Measurements from ENCODE around the gene HNRNPA3.

HNRNPA3 gene

GRCh38 chr2:177212106-177212890, at the start of gene HNRNPA3:
Gene HNRNPA3, plus strand, starts transcription at chr2:177212794. Its CDS starts 6 bp downstream, at chr2:177212800.
- Histone ChIP-seq H3K27me3 (ENCODE audit: control insufficient read depth in 1 of 2, insufficient read depth in 2 of 2, low read length in 2 of 2) (no peaks in the 10 kb centered on the region), H3K36me3 (ENCODE audit: insufficient read depth, low read length) (peaks cover 26% of the 10 kb centered on the region), H3K4me3 (ENCODE audit: low read depth in 1 of 2, low read length in 2 of 2) (peak within 1 kb of the TSS; percentile 82 to 98), H3K4me1 (ENCODE audit: insufficient read depth, low read length) (peaks cover 35% of the 10 kb centered on the region), H3K9me3 (ENCODE audit: low read length) (no peaks in the 10 kb centered on the region), H3K9ac (ENCODE audit: low read length) (peak within 1 kb of the TSS; percentile 97), H3K27ac (ENCODE audit: low read depth, low read length) (peak within 1 kb of the TSS; percentile 95)

DNA sequence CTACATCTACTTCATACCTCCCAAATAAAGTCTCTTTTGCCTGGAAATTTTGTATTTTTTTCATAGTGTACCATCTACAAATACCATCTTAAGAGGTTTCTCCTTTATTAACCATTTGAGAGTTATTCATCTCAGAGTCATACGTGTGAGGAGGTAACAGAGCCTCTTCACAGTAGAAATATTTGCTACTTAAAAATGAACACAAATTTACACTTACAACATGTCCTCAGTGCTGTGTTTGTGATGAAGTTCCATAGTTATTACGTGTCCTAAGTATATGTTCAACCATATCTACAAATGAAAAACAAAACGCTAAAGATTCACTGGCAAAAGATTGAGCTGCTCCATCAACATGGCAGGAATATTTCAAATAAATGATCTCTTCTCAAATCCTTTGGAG, 48.5 kb upstream of the HNRNPA3 start:
- Histone ChIP-seq H3K27me3 (ENCODE audit: control insufficient read depth in 1 of 2, insufficient read depth in 2 of 2, low read length in 2 of 2) (no peaks in the 10 kb centered on the region), H3K4me1 (ENCODE audit: insufficient read depth, low read length) (peaks cover 23% of the 10 kb centered on the region), H3K4me3 (ENCODE audit: low read depth in 1 of 2, low read length in 2 of 2) (peak overlapping the region in 1 of 2 donors; percentile 45), H3K36me3 (ENCODE audit: insufficient read depth, low read length) (no peaks in the 10 kb centered on the region), H3K27ac (ENCODE audit: low read depth, low read length) (peak overlapping the region; percentile 81), H3K9me3 (ENCODE audit: low read length) (no peaks in the 10 kb centered on the region), H3K9ac (ENCODE audit: low read length) (peak overlapping the region; percentile 45)

DNA sequence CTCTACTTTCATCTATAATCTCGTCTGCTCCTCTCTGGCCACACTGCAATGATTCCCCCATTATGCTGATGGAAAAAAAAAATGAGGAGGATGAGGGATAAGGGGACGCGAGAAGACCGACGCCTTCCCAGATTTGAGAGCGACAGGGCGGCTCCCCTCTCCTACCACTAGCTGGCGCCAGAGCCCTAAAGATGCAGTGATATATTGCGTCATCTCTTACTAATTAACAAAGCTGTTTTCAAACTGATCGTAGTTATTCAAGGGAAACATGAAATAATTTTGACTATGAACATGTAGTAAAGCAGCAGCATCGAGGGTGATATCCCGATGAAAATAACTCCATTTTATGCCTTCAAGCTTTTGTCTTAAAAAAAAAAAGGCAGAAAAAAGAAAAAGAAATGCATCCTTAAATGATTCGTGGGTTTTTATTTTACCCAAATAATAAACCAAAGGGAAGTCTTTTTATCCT, 48.0 kb upstream of the HNRNPA3 start:
- peak overlapping the region; percentile 28 to 45 for H3K4me3 ChIP-seq (ENCODE audit: low read depth in 1 of 2, low read length in 2 of 2)
- H3K36me3 ChIP-seq (ENCODE audit: insufficient read depth, low read length) = no peaks in the 10 kb centered on the region
- peaks cover 23% of the 10 kb centered on the region for H3K4me1 ChIP-seq (ENCODE audit: insufficient read depth, low read length)
- no peaks in the 10 kb centered on the region for H3K27me3 ChIP-seq (ENCODE audit: control insufficient read depth in 1 of 2, insufficient read depth in 2 of 2, low read length in 2 of 2)
- H3K9me3 ChIP-seq (ENCODE audit: low read length) = no peaks in the 10 kb centered on the region
- H3K27ac ChIP-seq (ENCODE audit: low read depth, low read length) = peak overlapping the region; percentile 81
- H3K9ac ChIP-seq (ENCODE audit: low read length) = peak overlapping the region; percentile 45

GRCh38 chr2:177165061-177165583, 47.5 kb upstream of the HNRNPA3 start:
- H3K4me3 ChIP-seq (ENCODE audit: low read depth in 1 of 2, low read length in 2 of 2) = peak overlapping the region; percentile 28 to 45

DNA sequence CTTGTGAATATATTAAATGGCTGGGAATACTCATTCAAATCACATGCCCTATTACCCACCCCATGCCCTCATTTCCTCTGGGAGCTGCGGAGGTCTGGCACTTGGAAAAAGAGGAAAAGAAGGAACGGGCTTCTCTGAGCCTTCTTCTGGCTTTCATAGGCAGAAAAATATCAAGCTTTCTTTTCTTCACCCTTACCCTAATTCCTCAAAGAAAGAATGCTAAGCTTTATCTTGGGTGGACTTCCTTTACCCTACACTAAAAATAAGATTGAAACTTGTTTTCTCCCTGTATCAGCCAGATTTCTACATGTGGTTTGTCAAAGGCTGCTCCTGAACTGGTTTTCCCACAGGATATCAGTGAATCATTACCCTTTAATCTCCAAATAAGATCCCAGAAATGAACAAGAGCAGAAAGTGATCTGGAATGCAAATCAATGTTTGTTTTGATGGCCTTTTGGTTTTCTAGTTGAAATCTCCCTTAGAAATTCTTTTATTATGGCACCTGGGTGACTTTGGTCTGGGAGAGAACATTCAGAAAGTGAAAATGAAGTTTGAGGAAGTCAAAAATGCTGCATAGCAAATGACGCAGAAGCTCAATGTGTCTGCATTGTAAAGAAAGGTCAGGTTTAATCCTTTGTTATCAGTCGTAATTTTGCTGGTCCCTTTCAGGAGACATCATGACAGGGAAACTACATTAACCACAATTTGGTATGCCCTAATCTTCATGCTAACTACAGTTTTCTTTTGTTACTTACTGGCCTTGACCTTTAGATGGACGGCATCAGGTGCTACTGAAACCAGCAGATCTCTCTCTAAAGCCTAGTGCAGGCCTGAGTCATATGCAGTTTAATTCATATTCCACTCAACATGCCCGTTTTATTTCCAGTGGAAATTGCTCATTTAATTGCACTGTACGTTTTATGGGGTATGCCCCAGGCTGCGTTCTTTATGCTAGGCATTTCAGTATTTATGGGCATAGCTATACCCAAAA, 46.6 kb upstream of the HNRNPA3 start:
- peaks cover 30% of the 10 kb centered on the region for H3K4me1 ChIP-seq (ENCODE audit: insufficient read depth, low read length)
- H3K36me3 ChIP-seq (ENCODE audit: insufficient read depth, low read length) = no peaks in the 10 kb centered on the region
- H3K27me3 ChIP-seq (ENCODE audit: control insufficient read depth in 1 of 2, insufficient read depth in 2 of 2, low read length in 2 of 2) = no peaks in the 10 kb centered on the region
- H3K9me3 ChIP-seq (ENCODE audit: low read length) = no peaks in the 10 kb centered on the region
- peak overlapping the region in 1 of 2 donors; percentile 44 for H3K4me3 ChIP-seq (ENCODE audit: low read depth in 1 of 2, low read length in 2 of 2)
- H3K9ac ChIP-seq (ENCODE audit: low read length) = no peak overlapping the region
- H3K27ac ChIP-seq (ENCODE audit: low read depth, low read length) = peak overlapping the region; percentile 81

More at GRCh38 chr2:177165061-177165583, 47.5 kb upstream of the HNRNPA3 start:
- Histone ChIP-seq H3K27me3 (ENCODE audit: control insufficient read depth in 1 of 2, insufficient read depth in 2 of 2, low read length in 2 of 2) (no peaks in the 10 kb centered on the region), H3K27ac (ENCODE audit: low read depth, low read length) (peak overlapping the region; percentile 81), H3K4me1 (ENCODE audit: insufficient read depth, low read length) (peaks cover 24% of the 10 kb centered on the region), H3K9ac (ENCODE audit: low read length) (peak overlapping the region; percentile 45), H3K36me3 (ENCODE audit: insufficient read depth, low read length) (no peaks in the 10 kb centered on the region), H3K9me3 (ENCODE audit: low read length) (no peaks in the 10 kb centered on the region)

- H3K4me1 ChIP-seq (ENCODE audit: insufficient read depth, low read length) = peaks cover 20% of the 10 kb centered on the region
Observed at GRCh38 chr2:177169810-177170514, 42.6 kb upstream of the HNRNPA3 start.

GRCh38 chr2:177171418-177171865, 41.2 kb upstream of the HNRNPA3 start:
- H3K27ac ChIP-seq (ENCODE audit: low read depth, low read length) = no peak overlapping the region

More at GRCh38 chr2:177169810-177170514, 42.6 kb upstream of the HNRNPA3 start:
- Histone ChIP-seq H3K9ac (ENCODE audit: low read length) (no peak overlapping the region), H3K4me3 (ENCODE audit: low read depth in 1 of 2, low read length in 2 of 2) (no peak overlapping the region), H3K27me3 (ENCODE audit: control insufficient read depth in 1 of 2, insufficient read depth in 2 of 2, low read length in 2 of 2) (no peaks in the 10 kb centered on the region), H3K9me3 (ENCODE audit: low read length) (no peaks in the 10 kb centered on the region), H3K36me3 (ENCODE audit: insufficient read depth, low read length) (no peaks in the 10 kb centered on the region), H3K27ac (ENCODE audit: low read depth, low read length) (no peak overlapping the region)

GRCh38 chr2:177172034-177172880, 40.3 kb upstream of the HNRNPA3 start:
- H3K9ac ChIP-seq (ENCODE audit: low read length) = no peak overlapping the region
- H3K4me3 ChIP-seq (ENCODE audit: low read depth in 1 of 2, low read length in 2 of 2) = no peak overlapping the region
- no peak overlapping the region for H3K27ac ChIP-seq (ENCODE audit: low read depth, low read length)
- no peaks in the 10 kb centered on the region for H3K9me3 ChIP-seq (ENCODE audit: low read length)
- no peaks in the 10 kb centered on the region for H3K36me3 ChIP-seq (ENCODE audit: insufficient read depth, low read length)
- no peaks in the 10 kb centered on the region for H3K27me3 ChIP-seq (ENCODE audit: control insufficient read depth in 1 of 2, insufficient read depth in 2 of 2, low read length in 2 of 2)
- peaks cover 7% of the 10 kb centered on the region for H3K4me1 ChIP-seq (ENCODE audit: insufficient read depth, low read length)

More at GRCh38 chr2:177171418-177171865, 41.2 kb upstream of the HNRNPA3 start:
- H3K4me3 ChIP-seq (ENCODE audit: low read depth in 1 of 2, low read length in 2 of 2) = no peak overlapping the region
- no peak overlapping the region for H3K9ac ChIP-seq (ENCODE audit: low read length)
- H3K9me3 ChIP-seq (ENCODE audit: low read length) = no peaks in the 10 kb centered on the region
- H3K4me1 ChIP-seq (ENCODE audit: insufficient read depth, low read length) = peaks cover 7% of the 10 kb centered on the region
- no peaks in the 10 kb centered on the region for H3K27me3 ChIP-seq (ENCODE audit: control insufficient read depth in 1 of 2, insufficient read depth in 2 of 2, low read length in 2 of 2)
- no peaks in the 10 kb centered on the region for H3K36me3 ChIP-seq (ENCODE audit: insufficient read depth, low read length)

DNA sequence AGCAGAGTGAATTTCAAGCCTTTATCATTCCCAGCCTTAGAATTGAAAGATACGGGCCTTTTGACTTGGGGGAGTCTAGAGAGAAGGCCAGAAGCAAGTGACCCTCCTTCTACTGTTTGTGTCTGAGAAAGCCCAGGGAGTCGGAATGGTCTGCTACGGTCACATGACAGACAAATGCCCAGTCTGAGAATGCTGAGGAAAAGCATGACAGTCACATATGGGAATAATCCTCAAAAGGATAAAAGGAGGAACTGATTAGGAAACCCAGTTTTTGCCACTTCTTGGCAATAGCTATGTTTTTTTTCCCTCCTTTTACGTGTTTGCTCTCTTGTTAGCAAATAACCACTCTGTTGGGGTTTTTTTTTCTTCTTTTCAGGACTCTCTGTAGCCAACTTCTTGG, 38.1 kb upstream of the HNRNPA3 start:
- no peaks in the 10 kb centered on the region for H3K9me3 ChIP-seq (ENCODE audit: low read length)
- H3K4me1 ChIP-seq (ENCODE audit: insufficient read depth, low read length) = peaks cover 7% of the 10 kb centered on the region
- no peak overlapping the region for H3K4me3 ChIP-seq (ENCODE audit: low read depth in 1 of 2, low read length in 2 of 2)
- no peak overlapping the region for H3K27ac ChIP-seq (ENCODE audit: low read depth, low read length)
- H3K9ac ChIP-seq (ENCODE audit: low read length) = no peak overlapping the region
- no peaks in the 10 kb centered on the region for H3K36me3 ChIP-seq (ENCODE audit: insufficient read depth, low read length)
- H3K27me3 ChIP-seq (ENCODE audit: control insufficient read depth in 1 of 2, insufficient read depth in 2 of 2, low read length in 2 of 2) = no peaks in the 10 kb centered on the region
